ENCODE measurements around the gene ADARB1.
A peak's percentile ranks its signal among the peaks of the same experiment; 100 is the strongest.
"Not testable (repeated sequence)": the region's sequence is repeated elsewhere in the genome, so short reads cannot be mapped to it uniquely, and the experiment has no call there.

Gene ADARB1
- long read RNA-seq, donor 1 = 0 reads
- long read RNA-seq, donor 2 = 0 reads
- long read RNA-seq, donor 3 = 0 reads
- long read RNA-seq, donor 4 = 0 reads
- long read RNA-seq, donor 5, partial matches to known transcripts = 0 of 1 reads
- long read RNA-seq, donor 5, other reads (novel, unspliced or antisense) = 0 of 1 reads
- long read RNA-seq, donor 6, partial matches to known transcripts = 0 of 1 reads
- long read RNA-seq, donor 6, other reads (novel, unspliced or antisense) = 0 of 1 reads
- long read RNA-seq, donor 7, partial matches to known transcripts = 14 of 14 reads
- long read RNA-seq, donor 7, other reads (novel, unspliced or antisense) = 0 of 14 reads
- long read RNA-seq, donor 8 = 0 reads

GRCh38 chr21:45074048-45074817 is at the start of gene ADARB1:
Gene ADARB1 (plus strand): TSS chr21:45074580. CDS start chr21:45171657, 97,077 bp downstream.
- DNase-seq = peak; percentile 80

- no peak for DNase-seq
These were observed 48.2 kb upstream of the ADARB1 start for GRCh38 chr21:45026066-45026745.

GRCh38 chr21:45026826-45027225 is 47.6 kb upstream of the ADARB1 start:
- DNase-seq = no peak

- no peak for DNase-seq
These were observed 46.9 kb upstream of the ADARB1 start for GRCh38 chr21:45027241-45028196.

- DNase-seq = not testable (repeated sequence)
These were observed 45.7 kb upstream of the ADARB1 start for GRCh38 chr21:45028645-45029044.

DNA sequence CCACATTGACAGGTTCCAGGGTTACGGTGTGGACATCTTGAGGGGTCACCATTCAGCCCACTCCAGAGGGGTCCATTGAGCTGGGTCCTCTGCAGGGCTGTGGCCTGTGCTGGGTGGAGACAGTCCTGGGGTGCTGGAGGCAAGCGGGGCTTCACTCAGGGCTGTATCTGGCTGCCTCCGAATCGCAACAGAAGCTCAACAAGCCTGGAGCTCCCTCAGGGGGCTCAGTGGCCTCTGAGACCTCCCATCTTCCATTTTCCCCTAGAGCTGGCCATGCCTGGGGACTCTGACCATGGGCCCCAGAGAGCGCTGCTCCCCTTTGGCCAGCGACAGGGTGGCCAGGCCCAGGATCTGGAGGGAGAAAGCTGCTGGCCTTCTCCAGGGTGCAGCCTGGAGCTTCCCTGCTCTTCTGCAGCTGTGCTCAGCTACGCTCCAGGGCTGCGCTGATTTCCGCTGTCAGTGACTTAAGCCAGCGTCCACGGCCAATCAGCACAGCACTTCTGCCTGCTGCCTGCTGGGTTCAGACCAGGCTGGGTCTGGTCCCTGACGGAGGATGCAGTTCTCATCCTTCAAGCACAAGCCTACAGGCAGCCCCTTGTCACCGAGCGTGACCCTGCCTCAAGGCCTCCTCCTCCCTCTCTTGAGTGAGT is 45.0 kb upstream of the ADARB1 start:
- peak; percentile 43 for DNase-seq

GRCh38 chr21:45029948-45030681 is 44.3 kb upstream of the ADARB1 start:
- peak; percentile 22 for DNase-seq

DNA sequence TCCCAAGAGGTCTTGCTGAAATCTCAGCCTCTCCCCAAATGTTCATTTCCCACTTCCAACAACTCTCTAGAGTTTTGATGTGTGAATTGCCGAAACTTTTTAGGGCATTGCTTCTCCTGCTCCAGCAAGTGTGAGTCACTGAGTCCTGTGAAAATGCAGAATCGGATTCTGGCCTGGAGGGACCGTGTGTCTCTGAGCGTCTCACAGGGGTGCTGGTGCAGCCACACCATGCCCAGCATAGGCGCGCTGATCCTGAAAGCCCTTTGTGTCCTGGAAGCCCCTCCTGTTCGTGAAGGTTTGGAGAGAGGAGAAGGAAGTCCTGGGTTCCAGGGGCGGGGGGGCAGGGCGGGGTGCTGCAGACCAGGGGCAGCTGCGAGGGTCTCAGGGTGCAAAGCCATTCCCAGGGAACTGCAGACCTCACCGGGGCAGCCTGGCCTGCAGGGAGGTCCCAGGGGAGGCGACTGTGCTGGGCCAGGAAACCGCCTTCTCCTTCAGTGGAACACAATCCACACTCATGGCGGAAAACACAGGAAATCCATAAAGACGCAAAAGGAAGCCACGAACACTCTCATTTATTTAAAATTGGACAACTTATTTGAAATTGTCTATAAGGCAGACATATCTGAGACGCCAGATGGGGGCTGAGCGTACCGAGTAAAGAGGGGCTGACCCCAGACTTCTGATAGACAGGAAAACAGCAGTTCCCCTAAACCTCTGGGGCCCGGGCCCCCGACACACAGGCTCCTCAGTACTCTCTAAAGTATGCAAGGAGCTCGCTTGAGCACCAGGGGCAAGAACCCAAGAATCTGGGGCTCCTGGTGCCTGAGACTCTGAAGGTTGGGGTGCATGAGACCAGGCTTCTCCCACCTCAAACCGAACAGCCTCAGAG is 43.5 kb upstream of the ADARB1 start:
- peak; percentile 14 for DNase-seq

DNA sequence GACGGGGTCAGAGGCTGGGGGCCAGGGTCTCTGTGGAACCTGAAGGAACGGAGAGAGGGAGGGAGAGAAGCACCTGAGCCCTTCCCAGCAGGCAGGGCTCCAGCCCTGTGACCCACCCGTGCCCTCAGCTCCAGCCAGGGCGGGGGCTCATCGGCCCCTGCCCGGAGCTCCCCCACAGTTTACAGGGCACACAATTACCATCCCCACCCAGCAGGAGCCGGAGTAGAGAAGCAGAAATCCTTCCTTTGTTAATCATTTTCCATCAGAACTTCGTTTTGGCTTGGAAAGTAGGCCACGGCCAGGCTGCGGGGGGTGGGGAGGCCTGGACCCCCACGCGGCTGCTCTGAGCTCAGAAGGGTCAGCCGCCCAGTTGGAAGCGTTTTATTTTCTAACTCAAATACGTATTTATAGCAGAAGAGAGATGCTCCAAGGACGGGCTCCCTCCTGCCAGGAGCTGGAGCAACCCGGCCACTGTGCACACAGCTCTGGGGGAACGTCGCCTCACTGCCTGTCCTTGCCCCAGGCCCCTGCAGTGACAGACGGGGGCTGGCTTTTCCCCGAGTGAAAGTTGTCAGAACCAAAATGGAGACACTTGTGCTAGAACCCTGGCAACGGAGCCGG is 42.7 kb upstream of the ADARB1 start:
- peak; percentile 49 for DNase-seq

- DNase-seq = no peak
These were observed 42.0 kb upstream of the ADARB1 start for GRCh38 chr21:45032332-45032731.

DNA sequence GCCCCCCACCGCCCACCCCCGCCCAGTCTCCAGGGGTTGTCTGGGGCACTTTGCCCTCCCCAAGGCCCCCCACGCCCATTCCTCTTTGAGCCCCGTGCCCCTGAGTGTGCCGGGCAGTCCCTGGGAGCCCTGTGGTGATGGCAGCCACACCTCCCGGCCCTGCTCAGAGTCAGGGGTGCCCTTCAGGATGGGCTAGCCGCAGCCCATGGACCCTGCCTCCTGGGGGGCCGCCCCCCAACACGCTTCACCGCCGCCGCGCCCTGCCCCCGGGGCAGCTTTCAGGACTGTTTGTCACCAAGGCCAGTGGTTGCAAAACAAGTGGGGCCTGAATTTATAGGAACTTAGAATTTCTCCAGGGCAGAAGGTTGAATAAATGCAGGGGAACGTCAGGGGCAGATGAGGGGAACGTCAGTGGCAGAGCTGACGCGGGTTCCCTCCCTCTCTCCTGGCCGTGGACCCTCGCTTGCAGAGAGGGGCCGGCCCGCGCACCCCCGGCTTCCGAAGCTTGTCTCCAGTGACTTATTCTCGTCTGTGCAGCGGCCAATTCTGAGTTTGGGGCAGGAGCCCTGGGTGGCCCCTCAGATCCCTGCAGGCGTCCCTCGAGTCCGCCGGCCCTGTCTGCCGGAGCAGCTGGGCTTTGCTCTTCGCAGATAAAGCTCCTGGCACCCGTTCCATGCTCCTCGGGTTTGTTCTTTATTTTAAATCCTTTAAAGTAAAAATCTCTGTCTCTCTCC is 41.2 kb upstream of the ADARB1 start:
- peak; percentile 17 for DNase-seq

- DNase-seq = peak; percentile 16
These were observed 40.4 kb upstream of the ADARB1 start for GRCh38 chr21:45033791-45034555.

GRCh38 chr21:45034556-45035476 is 39.6 kb upstream of the ADARB1 start:
- no peak for DNase-seq

- DNase-seq = no peak
These were observed 38.9 kb upstream of the ADARB1 start for GRCh38 chr21:45035477-45035848.

DNA sequence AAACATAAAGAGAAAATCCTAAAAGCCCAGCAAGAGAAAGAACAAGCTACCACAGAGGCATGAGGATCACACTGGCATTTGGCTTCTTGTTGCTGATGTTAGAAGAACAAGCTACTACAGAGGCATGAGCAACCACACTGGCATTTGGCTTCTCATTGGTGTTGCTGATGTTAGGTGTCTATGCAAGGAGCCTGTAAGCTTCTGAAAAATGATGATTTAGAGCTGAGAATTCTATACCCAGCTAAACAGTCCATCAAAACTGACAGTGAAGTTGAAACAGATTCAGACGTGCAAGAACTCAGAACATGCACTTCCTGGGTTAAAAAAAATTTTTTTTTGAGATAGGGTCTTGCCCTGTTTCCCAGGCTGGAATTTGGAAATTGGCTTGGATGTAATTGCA is 37.8 kb upstream of the ADARB1 start:
- DNase-seq = no peak

- DNase-seq = no peak
These were observed 36.4 kb upstream of the ADARB1 start for GRCh38 chr21:45037986-45038385.

All from right kidney (tissue), 9 donors.